Panc1 (cell line): ENCODE results near the gene FRMD5. TPM values are rescaled to one million over a fixed set of nuclear protein-coding genes. Genes with fewer than 3 reads are reported as not detected.

Source experiments
- ATAC-seq: fragments of 200-7000 bp; cut with Tn5 transposase; 2 replicates; pipeline ENCODE4 v1.9.1; 2020; ENCODE audit warnings: mild to moderate bottlenecking, moderate library complexity
- BruUV-seq: library from RNA; stranded (reverse); fragments of 400-500 nt; replicated peaks from 2 replicates; lab custom pipeline; 2021; lab: Mats Ljungman, UMichigan
- CTCF ChIA-PET: fragments of 300-600 bp; sonication (Branson Sonifier 250); formaldehyde crosslinking; loops from one replicate; lab custom pipeline; 2022; ENCODE audit warnings: antibody characterized with exemption; lab: Charles Lee
- POLR2A ChIA-PET: fragments of 300-600 bp; sonication (Branson Sonifier 250); formaldehyde crosslinking; loops from one replicate; lab custom pipeline; 2022; ENCODE audit warnings: antibody characterized with exemption; lab: Charles Lee
- DNase-seq: peaks from one replicate; pipeline ENCODE4 v3.0.0-alpha.2; 2010; ENCODE audit warnings: low read depth, low spot score
- H3K27ac ChIP-seq: 2 replicates; pipeline ENCODE4 v1.5.1; 2011; ENCODE audit warnings: mild to moderate bottlenecking, low read length, inconsistent platforms
- H3K27me3 ChIP-seq: fragments of 200-500 bp; sonication (Bioruptor generic); 2 replicates; pipeline ENCODE4 v1.6.0; 2014; ENCODE audit warnings: low read length, inconsistent platforms; ENCODE audit not compliant: control insufficient read depth, insufficient read depth
- H3K36me3 ChIP-seq: fragments of 200-500 bp; sonication (Bioruptor generic); 2 replicates; pipeline ENCODE4 v1.5.1; 2014; ENCODE audit warnings: inconsistent platforms, mild to moderate bottlenecking, low read length, moderate library complexity; ENCODE audit not compliant: control insufficient read depth, insufficient read depth
- H3K4me1 ChIP-seq: 2 replicates; pipeline ENCODE4 v1.5.1; 2011; ENCODE audit warnings: inconsistent platforms, mild to moderate bottlenecking, low read length, moderate library complexity; ENCODE audit not compliant: control insufficient read depth, insufficient read depth
- H3K4me3 ChIP-seq, 2 experiments: 2 replicates each; pipeline ENCODE4 v1.5.1; 2011 to 2012; ENCODE audit warnings: low read depth in 2 of 2, low read length in 2 of 2, mild to moderate bottlenecking in 2 of 2, inconsistent platforms in 1 of 2, moderate library complexity in 1 of 2
- H3K9me3 ChIP-seq: fragments of 200-500 bp; sonication (Bioruptor generic); 2 replicates; pipeline ENCODE4 v1.5.1; 2014; ENCODE audit warnings: low read depth, mild to moderate bottlenecking, inconsistent platforms, low read length, moderate library complexity; ENCODE audit not compliant: control insufficient read depth, insufficient read depth
- POLR2AphosphoS5 ChIP-seq: IDR thresholded peaks from 2 replicates; pipeline ENCODE4 v1.6.1; 2012; ENCODE audit warnings: mild to moderate bottlenecking, low read depth, low read length, moderate library complexity
- SIN3A ChIP-seq: IDR thresholded peaks from 2 replicates; pipeline ENCODE4 v1.6.1; 2012; ENCODE audit warnings: low read depth, mild to moderate bottlenecking, low read length, moderate library complexity, borderline replicate concordance; ENCODE audit not compliant: insufficient read depth
- TCF7L2 ChIP-seq: IDR thresholded peaks from 2 replicates; pipeline ENCODE4 v1.6.1; 2011; ENCODE audit warnings: mild to moderate bottlenecking, low read depth, low read length, inconsistent platforms
- in situ Hi-C: cut with HindIII; loops from 2 replicates; pipeline ENCODE4 v1.10.0; 2016; ENCODE audit warnings: low sequenced_read_pairs, low pct_unique_long_range_greater_than_20kb
- intact Hi-C: fragments of 100-400 bp; cut with micrococcal nuclease; formaldehyde crosslinking; loops from one replicate; pipeline ENCODE4 v1.10.0; 2022; ENCODE audit not compliant: unreplicated experiment
- total RNA-seq: library from RNA; stranded (reverse); gene quantifications from one replicate; pipeline ENCODE4 v1.2.1, GENCODE V29; 2021; ENCODE audit not compliant: unreplicated experiment
- TF ChIP-seq, protein P1 (sequence below), 2 experiments: IDR thresholded peaks; 2 replicates each; pipeline ENCODE4 v1.6.1; 2011 to 2012; ENCODE audit warnings: low read depth in 2 of 2, control low read depth in 1 of 2, low read length in 1 of 2, mild to moderate bottlenecking in 1 of 2, moderate library complexity in 1 of 2; ENCODE audit not compliant: insufficient read depth in 1 of 2
- TF ChIP-seq, protein P2 (sequence below): fragments of 450-650 bp; IDR thresholded peaks from 2 replicates; pipeline ENCODE4 v1.5.1; 2017; ENCODE audit warnings: mild to moderate bottlenecking

The FRMD5 gene
- total RNA-seq, 1 experiment from 2014 or later: 18.3 TPM

DNA sequence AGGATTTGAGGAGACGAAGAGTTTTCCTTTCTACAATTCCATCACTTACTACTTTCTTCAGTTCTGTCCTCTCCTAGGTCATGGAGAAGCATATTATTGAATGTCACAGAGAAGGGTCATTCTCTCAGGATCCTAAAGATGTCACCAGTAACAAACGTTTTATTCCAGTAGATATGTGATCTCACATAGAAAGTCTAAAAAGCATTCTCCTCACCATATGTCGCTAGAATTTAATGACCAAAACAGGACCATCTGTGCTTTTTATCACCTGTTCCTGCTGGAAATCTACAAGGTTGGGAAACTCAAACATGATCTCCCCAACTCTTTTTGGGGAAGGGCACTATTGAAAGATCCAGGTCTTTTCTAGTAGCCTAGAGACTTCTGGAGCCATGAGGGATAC is 24.0 kb upstream of the FRMD5 start:
- H3K27ac ChIP-seq: no peak overlapping the region
- no peaks in the 10 kb centered on the region for H3K27me3 ChIP-seq
- in situ Hi-C loops (no loop called here), intact Hi-C loops (loop anchor here (2.0 to 5.0 kb wide), 2 partner anchors 152 to 316 kb away; no protein-coding TSS in a partner anchor)
- ChIA-PET CTCF (interaction anchor here (0.7 kb wide), 1 partner anchor 83 kb away, joined by 5 read pairs; no protein-coding TSS in a partner anchor), POLR2A (interaction anchor here (0.5 to 0.6 kb wide), 2 partner anchors 53 to 1026 kb away, joined by 3 to 16 read pairs; no protein-coding TSS in a partner anchor)
- no peak overlapping the region for H3K4me3 ChIP-seq
- no peak for ATAC-seq
- DNase-seq: no peak
- no peaks in the 10 kb centered on the region for H3K36me3 ChIP-seq
- no peaks in the 10 kb centered on the region for H3K9me3 ChIP-seq
- no TSS peak for BruUV-seq
- H3K4me1 ChIP-seq: peaks cover 5% of the 10 kb centered on the region; the same call in 1 of the 2 replicates
- no peak for TF ChIP-seq POLR2AphosphoS5
- no peak for TF ChIP-seq SIN3A
- TF ChIP-seq, protein P1, sequence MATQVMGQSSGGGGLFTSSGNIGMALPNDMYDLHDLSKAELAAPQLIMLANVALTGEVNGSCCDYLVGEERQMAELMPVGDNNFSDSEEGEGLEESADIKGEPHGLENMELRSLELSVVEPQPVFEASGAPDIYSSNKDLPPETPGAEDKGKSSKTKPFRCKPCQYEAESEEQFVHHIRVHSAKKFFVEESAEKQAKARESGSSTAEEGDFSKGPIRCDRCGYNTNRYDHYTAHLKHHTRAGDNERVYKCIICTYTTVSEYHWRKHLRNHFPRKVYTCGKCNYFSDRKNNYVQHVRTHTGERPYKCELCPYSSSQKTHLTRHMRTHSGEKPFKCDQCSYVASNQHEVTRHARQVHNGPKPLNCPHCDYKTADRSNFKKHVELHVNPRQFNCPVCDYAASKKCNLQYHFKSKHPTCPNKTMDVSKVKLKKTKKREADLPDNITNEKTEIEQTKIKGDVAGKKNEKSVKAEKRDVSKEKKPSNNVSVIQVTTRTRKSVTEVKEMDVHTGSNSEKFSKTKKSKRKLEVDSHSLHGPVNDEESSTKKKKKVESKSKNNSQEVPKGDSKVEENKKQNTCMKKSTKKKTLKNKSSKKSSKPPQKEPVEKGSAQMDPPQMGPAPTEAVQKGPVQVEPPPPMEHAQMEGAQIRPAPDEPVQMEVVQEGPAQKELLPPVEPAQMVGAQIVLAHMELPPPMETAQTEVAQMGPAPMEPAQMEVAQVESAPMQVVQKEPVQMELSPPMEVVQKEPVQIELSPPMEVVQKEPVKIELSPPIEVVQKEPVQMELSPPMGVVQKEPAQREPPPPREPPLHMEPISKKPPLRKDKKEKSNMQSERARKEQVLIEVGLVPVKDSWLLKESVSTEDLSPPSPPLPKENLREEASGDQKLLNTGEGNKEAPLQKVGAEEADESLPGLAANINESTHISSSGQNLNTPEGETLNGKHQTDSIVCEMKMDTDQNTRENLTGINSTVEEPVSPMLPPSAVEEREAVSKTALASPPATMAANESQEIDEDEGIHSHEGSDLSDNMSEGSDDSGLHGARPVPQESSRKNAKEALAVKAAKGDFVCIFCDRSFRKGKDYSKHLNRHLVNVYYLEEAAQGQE (IDR thresholded peaks at IDR 0.05; ENCODE audit: insufficient read depth in 1 of 2, low read depth in 2 of 2, low read length in 1 of 2): no peak
- TF ChIP-seq, protein P2, sequence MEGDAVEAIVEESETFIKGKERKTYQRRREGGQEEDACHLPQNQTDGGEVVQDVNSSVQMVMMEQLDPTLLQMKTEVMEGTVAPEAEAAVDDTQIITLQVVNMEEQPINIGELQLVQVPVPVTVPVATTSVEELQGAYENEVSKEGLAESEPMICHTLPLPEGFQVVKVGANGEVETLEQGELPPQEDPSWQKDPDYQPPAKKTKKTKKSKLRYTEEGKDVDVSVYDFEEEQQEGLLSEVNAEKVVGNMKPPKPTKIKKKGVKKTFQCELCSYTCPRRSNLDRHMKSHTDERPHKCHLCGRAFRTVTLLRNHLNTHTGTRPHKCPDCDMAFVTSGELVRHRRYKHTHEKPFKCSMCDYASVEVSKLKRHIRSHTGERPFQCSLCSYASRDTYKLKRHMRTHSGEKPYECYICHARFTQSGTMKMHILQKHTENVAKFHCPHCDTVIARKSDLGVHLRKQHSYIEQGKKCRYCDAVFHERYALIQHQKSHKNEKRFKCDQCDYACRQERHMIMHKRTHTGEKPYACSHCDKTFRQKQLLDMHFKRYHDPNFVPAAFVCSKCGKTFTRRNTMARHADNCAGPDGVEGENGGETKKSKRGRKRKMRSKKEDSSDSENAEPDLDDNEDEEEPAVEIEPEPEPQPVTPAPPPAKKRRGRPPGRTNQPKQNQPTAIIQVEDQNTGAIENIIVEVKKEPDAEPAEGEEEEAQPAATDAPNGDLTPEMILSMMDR: no peak
- TF ChIP-seq TCF7L2: no peak

DNA sequence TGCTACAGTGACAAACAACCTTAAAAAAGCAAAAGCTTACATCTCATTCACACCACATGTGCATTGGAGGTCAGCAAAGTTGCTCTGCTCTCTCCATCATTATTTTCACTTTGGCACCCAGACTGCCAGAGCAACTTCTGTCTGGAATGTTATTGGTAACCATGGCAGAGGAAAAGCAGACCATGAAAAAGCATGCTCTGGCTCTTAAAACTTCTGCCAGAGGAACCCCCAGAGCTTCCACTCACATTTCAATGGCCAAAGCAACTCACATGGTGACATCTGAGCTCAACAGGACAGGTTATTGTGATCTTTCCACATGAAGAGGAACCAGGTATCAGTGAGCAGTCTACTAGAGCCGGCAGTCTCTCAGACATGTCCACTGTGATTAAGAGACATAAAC is 21.9 kb upstream of the FRMD5 start:
- Histone ChIP-seq H3K4me1 (peaks cover 5% of the 10 kb centered on the region; the same call in 1 of the 2 replicates), H3K36me3 (no peaks in the 10 kb centered on the region), H3K27me3 (no peaks in the 10 kb centered on the region), H3K27ac (no peak overlapping the region), H3K4me3 (no peak overlapping the region), H3K9me3 (no peaks in the 10 kb centered on the region)
- ATAC-seq (no peak), DNase-seq (no peak)
- ChIA-PET CTCF (interaction anchor here (0.6 kb wide), 1 partner anchor 15 kb away, joined by 5 read pairs; no protein-coding TSS in a partner anchor), POLR2A (no interaction called here)
- BruUV-seq: no TSS peak
- intact Hi-C loops (loop anchor here (5.0 kb wide), 1 partner anchor 150 kb away; no protein-coding TSS in a partner anchor), in situ Hi-C loops (no loop called here)
- no peak for TF ChIP-seq SIN3A
- TF ChIP-seq POLR2AphosphoS5: no peak
- TF ChIP-seq, protein P2: no peak
- no peak for TF ChIP-seq TCF7L2
- TF ChIP-seq, protein P1 (IDR thresholded peaks at IDR 0.05; ENCODE audit: insufficient read depth in 1 of 2, low read depth in 2 of 2, low read length in 1 of 2): no peak
